Measurements from ENCODE around the gene HSDL2. TPM values are rescaled to one million over a fixed set of nuclear protein-coding genes. Genes with fewer than 3 reads are reported as not detected.
A peak's percentile ranks its signal among the peaks of the same experiment; 100 is the strongest.

Gene HSDL2
- total RNA-seq, 1 donor from 2014 or later, result 22.9 TPM

GRCh38 chr9:112446080-112446479 is 66.2 kb downstream of the HSDL2 start:
- no peak for DNase-seq (ENCODE audit: low read depth, low spot score)

GRCh38 chr9:112446526-112446925 is 66.6 kb downstream of the HSDL2 start:
- DNase-seq (ENCODE audit: low read depth, low spot score), result no peak

- no peak for DNase-seq (ENCODE audit: low read depth, low spot score)
Observed at GRCh38 chr9:112447283-112447761, 67.4 kb downstream of the HSDL2 start.

- DNase-seq (ENCODE audit: low read depth, low spot score), result no peak
Observed at GRCh38 chr9:112462855-112463254, 82.9 kb downstream of the HSDL2 start.

- no peak for DNase-seq (ENCODE audit: low read depth, low spot score)
Observed at GRCh38 chr9:112465352-112465751, 85.4 kb downstream of the HSDL2 start.

- DNase-seq (ENCODE audit: low read depth, low spot score), result no peak
Observed at GRCh38 chr9:112472996-112473395, 93.1 kb downstream of the HSDL2 start.

GRCh38 chr9:112473986-112474385 is 94.1 kb downstream of the HSDL2 start:
- no peak for DNase-seq (ENCODE audit: low read depth, low spot score)

- no peak for DNase-seq (ENCODE audit: low read depth, low spot score)
Observed at GRCh38 chr9:112475318-112475717, 95.4 kb downstream of the HSDL2 start.

- no peak for DNase-seq (ENCODE audit: low read depth, low spot score)
Observed at GRCh38 chr9:112477330-112477729, 97.4 kb downstream of the HSDL2 start.

- DNase-seq (ENCODE audit: low read depth, low spot score), result no peak
Observed at GRCh38 chr9:112479221-112479620, 99.3 kb downstream of the HSDL2 start.

GRCh38 chr9:112484607-112485006 is 104.7 kb downstream of the HSDL2 start:
- no peak for DNase-seq (ENCODE audit: low read depth, low spot score)

- no peak for DNase-seq (ENCODE audit: low read depth, low spot score)
Observed at GRCh38 chr9:112485574-112485973, 105.7 kb downstream of the HSDL2 start.

- DNase-seq (ENCODE audit: low read depth, low spot score), result peak; percentile 5
Observed at GRCh38 chr9:112486221-112487007, 106.5 kb downstream of the HSDL2 start, which contains the start of gene KIAA1958. Gene KIAA1958, plus strand, starts transcription at chr9:112486827. Its CDS starts 87,254 bp downstream, at chr9:112574081.

- DNase-seq (ENCODE audit: low read depth, low spot score), result no peak
Observed at GRCh38 chr9:112487008-112487798, 107.3 kb downstream of the HSDL2 start.

GRCh38 chr9:112487799-112488340 is 108.0 kb downstream of the HSDL2 start:
- DNase-seq (ENCODE audit: low read depth, low spot score), result no peak

GRCh38 chr9:112489039-112489546 is 109.2 kb downstream of the HSDL2 start:
- no peak for DNase-seq (ENCODE audit: low read depth, low spot score)

- DNase-seq (ENCODE audit: low read depth, low spot score), result no peak
Observed at GRCh38 chr9:112489876-112490666, 110.2 kb downstream of the HSDL2 start.

- DNase-seq (ENCODE audit: low read depth, low spot score), result no peak
Observed at GRCh38 chr9:112493393-112494137, 113.7 kb downstream of the HSDL2 start.

- no peak for DNase-seq (ENCODE audit: low read depth, low spot score)
Observed at GRCh38 chr9:112494153-112494552, 114.2 kb downstream of the HSDL2 start.

- DNase-seq (ENCODE audit: low read depth, low spot score), result no peak
Observed at GRCh38 chr9:112495614-112496013, 115.7 kb downstream of the HSDL2 start.

All from pulmonary artery endothelial cell (primary cell).